ENCODE measurements around the gene HERPUD2. TPM values are rescaled to one million over a fixed set of nuclear protein-coding genes. Genes with fewer than 3 reads are reported as not detected.

The HERPUD2 gene
- total RNA-seq, 1 donor from 2014 or later, result 28.0 TPM

DNA sequence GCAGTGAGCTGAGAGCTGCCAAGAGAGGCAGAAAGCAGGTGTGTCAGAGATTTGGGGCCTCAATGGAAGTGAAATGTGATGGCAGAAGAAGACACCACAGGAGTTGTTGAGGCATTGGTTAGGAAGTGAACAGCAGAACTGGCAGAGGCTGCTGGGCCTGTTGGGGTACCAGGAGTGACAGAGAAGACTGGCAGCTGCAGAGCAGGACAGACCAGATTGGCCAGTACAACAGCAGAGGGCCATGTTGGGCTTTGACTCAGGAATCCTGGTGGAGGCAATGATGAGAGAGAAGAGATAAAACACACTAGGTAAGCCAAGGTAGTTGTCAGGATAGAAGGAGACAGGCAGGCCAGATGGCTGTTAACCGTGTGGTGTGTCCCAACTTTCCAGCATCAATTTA lies 19.9 kb upstream of the HERPUD2 start:
- Mint-ChIP-seq H3K4me3 (no peak overlapping the region), H3K36me3 (ENCODE audit: low read depth) (no peaks in the 10 kb centered on the region), H3K9me3 (no peaks in the 10 kb centered on the region), H3K27me3 (ENCODE audit: low read depth) (no peaks in the 10 kb centered on the region), H3K4me1 (peaks cover 6% of the 10 kb centered on the region), H3K27ac (ENCODE audit: unreplicated experiment) (no peak overlapping the region)
- TF ChIP-seq, protein P1, sequence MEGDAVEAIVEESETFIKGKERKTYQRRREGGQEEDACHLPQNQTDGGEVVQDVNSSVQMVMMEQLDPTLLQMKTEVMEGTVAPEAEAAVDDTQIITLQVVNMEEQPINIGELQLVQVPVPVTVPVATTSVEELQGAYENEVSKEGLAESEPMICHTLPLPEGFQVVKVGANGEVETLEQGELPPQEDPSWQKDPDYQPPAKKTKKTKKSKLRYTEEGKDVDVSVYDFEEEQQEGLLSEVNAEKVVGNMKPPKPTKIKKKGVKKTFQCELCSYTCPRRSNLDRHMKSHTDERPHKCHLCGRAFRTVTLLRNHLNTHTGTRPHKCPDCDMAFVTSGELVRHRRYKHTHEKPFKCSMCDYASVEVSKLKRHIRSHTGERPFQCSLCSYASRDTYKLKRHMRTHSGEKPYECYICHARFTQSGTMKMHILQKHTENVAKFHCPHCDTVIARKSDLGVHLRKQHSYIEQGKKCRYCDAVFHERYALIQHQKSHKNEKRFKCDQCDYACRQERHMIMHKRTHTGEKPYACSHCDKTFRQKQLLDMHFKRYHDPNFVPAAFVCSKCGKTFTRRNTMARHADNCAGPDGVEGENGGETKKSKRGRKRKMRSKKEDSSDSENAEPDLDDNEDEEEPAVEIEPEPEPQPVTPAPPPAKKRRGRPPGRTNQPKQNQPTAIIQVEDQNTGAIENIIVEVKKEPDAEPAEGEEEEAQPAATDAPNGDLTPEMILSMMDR (conservative IDR thresholded peaks at IDR 0.05), result no peak
- DNase-seq (ENCODE audit: low read depth, low spot score), result no peak

DNA sequence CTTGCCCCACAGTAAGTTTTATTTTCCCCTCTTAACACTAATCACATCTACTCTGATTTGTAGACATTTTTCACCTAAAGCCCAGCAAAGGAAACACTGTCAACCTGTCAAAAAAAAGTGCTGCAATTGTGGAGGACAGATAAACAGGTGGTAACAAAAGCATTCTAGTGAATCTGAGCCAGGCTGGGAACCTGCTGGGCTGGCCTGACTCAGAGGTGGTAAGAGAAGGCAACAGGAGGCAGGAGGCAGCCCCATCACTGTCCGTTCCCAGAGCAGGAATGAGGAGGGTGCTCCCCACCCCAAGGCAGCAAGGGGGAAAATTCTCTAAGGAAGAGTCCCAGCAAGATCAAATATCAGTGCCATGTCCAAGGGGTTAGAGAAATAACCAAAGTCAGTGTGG lies 19.5 kb upstream of the HERPUD2 start:
- H3K36me3 Mint-ChIP-seq (ENCODE audit: low read depth), result no peaks in the 10 kb centered on the region
- peaks cover 9% of the 10 kb centered on the region for H3K4me1 Mint-ChIP-seq
- no peaks in the 10 kb centered on the region for H3K27me3 Mint-ChIP-seq (ENCODE audit: low read depth)
- TF ChIP-seq, protein P1 (conservative IDR thresholded peaks at IDR 0.05), result no peak
- DNase-seq (ENCODE audit: low read depth, low spot score), result no peak
- H3K9me3 Mint-ChIP-seq, result no peaks in the 10 kb centered on the region
- no peak overlapping the region for H3K4me3 Mint-ChIP-seq
- H3K27ac Mint-ChIP-seq (ENCODE audit: unreplicated experiment), result no peak overlapping the region

DNA sequence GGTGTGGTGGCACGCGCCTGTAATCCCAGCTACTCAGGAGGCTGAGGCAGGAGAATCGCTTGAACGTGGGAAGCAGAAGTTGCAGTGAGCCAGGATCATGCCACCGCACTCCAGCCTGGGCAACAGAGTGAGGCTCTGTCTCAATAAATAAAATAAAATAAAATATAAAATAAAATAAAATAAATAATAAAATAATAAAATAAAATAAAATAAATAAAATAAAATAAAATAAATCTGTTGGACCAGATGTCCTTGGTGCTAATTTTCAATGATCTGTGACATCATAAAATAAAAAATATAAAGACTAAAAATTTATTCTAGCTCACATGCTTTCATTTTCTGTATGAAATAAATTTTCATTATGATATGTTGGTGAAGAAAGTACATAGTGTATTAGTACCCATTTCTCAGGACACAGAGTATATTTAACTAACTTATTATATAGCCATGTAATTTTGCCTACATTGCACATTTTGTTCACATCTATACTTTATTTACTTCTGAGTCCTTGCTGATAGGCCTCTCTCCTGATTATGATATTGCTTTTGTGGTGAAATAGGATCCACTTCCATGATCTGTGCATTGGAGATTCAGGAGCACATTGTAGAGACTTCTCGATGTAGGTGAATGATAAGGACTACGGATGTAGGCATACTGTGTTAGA lies 17.8 kb upstream of the HERPUD2 start:
- Mint-ChIP-seq H3K4me3 (no peak overlapping the region), H3K27me3 (ENCODE audit: low read depth) (no peaks in the 10 kb centered on the region), H3K4me1 (peaks cover 9% of the 10 kb centered on the region), H3K27ac (ENCODE audit: unreplicated experiment) (no peak overlapping the region), H3K9me3 (no peaks in the 10 kb centered on the region), H3K36me3 (ENCODE audit: low read depth) (no peaks in the 10 kb centered on the region)
- no peak for DNase-seq (ENCODE audit: low read depth, low spot score)
- TF ChIP-seq, protein P1 (conservative IDR thresholded peaks at IDR 0.05), result no peak

DNA sequence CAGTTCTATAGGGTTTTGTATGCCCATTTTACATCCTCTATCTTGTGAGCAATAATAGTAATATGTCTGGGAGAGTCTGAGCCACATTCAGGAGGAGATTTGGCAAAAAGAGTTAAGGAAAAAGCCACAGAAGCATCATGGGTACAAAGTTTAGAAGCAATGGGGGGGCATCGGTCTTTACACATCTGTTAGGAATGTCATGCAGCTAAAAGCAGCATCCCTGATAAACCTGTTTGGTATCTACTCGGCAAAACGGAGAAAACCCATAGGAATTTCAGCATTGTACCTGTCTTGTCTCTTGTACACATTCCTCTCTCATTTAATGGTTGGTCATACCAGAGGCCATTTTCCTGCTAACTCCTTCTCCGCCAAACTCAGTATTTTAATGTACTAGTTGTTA lies 12.5 kb upstream of the HERPUD2 start:
- Mint-ChIP-seq H3K4me3 (no peak overlapping the region), H3K9me3 (no peaks in the 10 kb centered on the region), H3K27ac (ENCODE audit: unreplicated experiment) (no peak overlapping the region), H3K36me3 (ENCODE audit: low read depth) (no peaks in the 10 kb centered on the region), H3K4me1 (peaks cover 4% of the 10 kb centered on the region), H3K27me3 (ENCODE audit: low read depth) (no peaks in the 10 kb centered on the region)
- DNase-seq (ENCODE audit: low read depth, low spot score), result no peak
- TF ChIP-seq, protein P1 (conservative IDR thresholded peaks at IDR 0.05), result no peak

DNA sequence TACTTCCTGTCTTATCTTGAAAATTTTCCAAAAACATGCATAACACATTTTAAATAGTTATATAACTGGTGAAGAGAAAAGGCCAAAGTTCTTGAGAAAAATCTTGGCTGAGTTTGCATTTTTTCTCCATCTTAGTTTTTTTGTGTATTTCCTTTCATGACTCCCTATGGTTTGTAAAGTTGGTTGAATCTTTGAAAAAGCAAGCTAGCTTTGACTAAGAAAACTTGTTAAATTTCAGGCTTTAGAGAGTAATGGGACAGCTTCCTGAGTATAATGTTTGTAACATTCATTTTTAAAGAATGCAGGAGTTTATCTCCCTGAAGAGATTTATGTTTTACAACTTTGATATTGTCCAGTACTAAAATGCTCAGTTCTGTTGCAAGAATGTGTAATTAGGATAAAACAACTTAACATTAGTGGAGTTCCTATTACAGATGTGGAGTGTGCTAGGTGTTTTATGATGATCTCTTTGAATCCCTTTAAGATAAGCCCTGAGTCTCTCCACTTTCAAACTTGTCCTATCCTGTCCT lies 11.1 kb upstream of the HERPUD2 start:
- no peak for DNase-seq (ENCODE audit: low read depth, low spot score)
- H3K4me1 Mint-ChIP-seq, result peaks cover 4% of the 10 kb centered on the region
- no peak overlapping the region for H3K27ac Mint-ChIP-seq (ENCODE audit: unreplicated experiment)
- H3K27me3 Mint-ChIP-seq (ENCODE audit: low read depth), result no peaks in the 10 kb centered on the region
- no peaks in the 10 kb centered on the region for H3K36me3 Mint-ChIP-seq (ENCODE audit: low read depth)
- no peak overlapping the region for H3K4me3 Mint-ChIP-seq
- no peaks in the 10 kb centered on the region for H3K9me3 Mint-ChIP-seq
- TF ChIP-seq, protein P1 (conservative IDR thresholded peaks at IDR 0.05), result no peak
